CD4-positive, alpha-beta T cell treated with Interleukin-1 beta for 1 hour (primary cell): ENCODE data around the gene KLHL40.

Experiments
- DNase-seq, 2 donors: peaks; one replicate each; pipeline ENCODE4 v3.0.0-alpha.2; 2020 to 2022

The KLHL40 gene

GRCh38 chr3:42690766-42691680, 5.7 kb downstream of the KLHL40 start:
- no peak for DNase-seq

GRCh38 chr3:42691816-42692666, 6.7 kb downstream of the KLHL40 start:
- DNase-seq, result no peak

GRCh38 chr3:42692667-42693529, 7.6 kb downstream of the KLHL40 start:
- DNase-seq, result no peak

- no peak for DNase-seq
Measured at GRCh38 chr3:42693530-42693930, 8.2 kb downstream of the KLHL40 start.

- DNase-seq, result no peak
Measured at GRCh38 chr3:42694366-42694765, 9.0 kb downstream of the KLHL40 start.

GRCh38 chr3:42696356-42697288, 11.3 kb downstream of the KLHL40 start:
- no peak for DNase-seq

GRCh38 chr3:42697289-42698051, 12.1 kb downstream of the KLHL40 start:
- no peak for DNase-seq

- DNase-seq, result no peak
Measured at GRCh38 chr3:42698216-42698910, 13.0 kb downstream of the KLHL40 start.

- DNase-seq, result peak in 1 of 2 donors; percentile 10
Measured at GRCh38 chr3:42698911-42699230, 13.5 kb downstream of the KLHL40 start.

GRCh38 chr3:42699511-42699971, 14.2 kb downstream of the KLHL40 start:
- no peak for DNase-seq

GRCh38 chr3:42700366-42701288, 15.3 kb downstream of the KLHL40 start:
- DNase-seq, result no peak

GRCh38 chr3:42701371-42702065, 16.2 kb downstream of the KLHL40 start:
- peak; percentile 40 to 54 for DNase-seq

GRCh38 chr3:42702066-42702951, 17.0 kb downstream of the KLHL40 start, which contains the start of gene HHATL:
HHATL (minus strand) TSS chr3:42702798; CDS start chr3:42700826, 1,972 bp downstream.
- no peak for DNase-seq

GRCh38 chr3:42702982-42703694, 17.8 kb downstream of the KLHL40 start:
- DNase-seq, result no peak

GRCh38 chr3:42703695-42704025, 18.3 kb downstream of the KLHL40 start:
- DNase-seq, result no peak

GRCh38 chr3:42704136-42704841, 19.0 kb downstream of the KLHL40 start:
- DNase-seq, result no peak
